ENCODE results near the gene C5orf24. TPM values are rescaled to one million over a fixed set of nuclear protein-coding genes. Genes with fewer than 3 reads are reported as not detected.

Gene C5orf24
- total and polyA plus RNA-seq, 10 of the 15 experiments (the other 5 are each of a cell fraction or from before 2014, with no cell fraction given): 5.4 to 26.8 (median 15.6) TPM

DNA sequence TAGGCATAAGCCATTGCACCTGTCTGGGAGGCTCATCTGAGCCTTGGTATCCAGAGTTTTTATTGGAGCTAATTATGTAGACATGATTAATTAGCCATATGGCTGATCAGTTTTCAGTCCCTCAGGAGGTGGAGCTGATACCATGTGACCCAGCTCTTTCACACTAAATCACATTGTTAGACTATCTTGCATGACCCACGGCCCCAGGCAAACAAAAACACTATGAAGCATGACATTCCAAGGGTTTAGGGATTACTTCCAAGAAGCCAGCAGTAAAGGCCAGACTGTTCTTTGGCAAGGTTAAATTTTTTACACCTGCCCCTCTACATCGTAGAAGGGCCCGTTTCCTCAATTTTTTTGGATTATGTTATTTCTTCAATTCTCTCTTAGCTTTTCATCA, 5.0 kb upstream of the C5orf24 start:
- no peak for DNase-seq (ENCODE audit: low read depth, low spot score)
- in situ Hi-C loops (cut with MboI): no loop called here
- intact Hi-C loops (cut with micrococcal nuclease; ENCODE audit: unreplicated experiment): no loop called here
- Histone ChIP-seq H3K9ac (ENCODE audit: control insufficient read depth, insufficient read depth, low read length) (no peak overlapping the region), H2AFZ (ENCODE audit: control insufficient read depth, low read depth, low read length) (no peak overlapping the region), H3K79me2 (ENCODE audit: control insufficient read depth, insufficient read depth, low read length) (peaks cover under 1% of the 10 kb centered on the region; the same call in 1 of the 2 replicates), H3K9me3 (replicated peaks; ENCODE audit: control insufficient read depth, insufficient read depth, low read length) (no peaks in the 10 kb centered on the region), H3K4me3 (no peak overlapping the region), H4K20me1 (ENCODE audit: control insufficient read depth, insufficient read depth) (no peaks in the 10 kb centered on the region), H3K36me3 (ENCODE audit: control insufficient read depth in 2 of 2, insufficient read depth in 2 of 2, low read length in 1 of 2) (peaks cover 0 to 3% of the 10 kb centered on the region in 2 experiments; a peak in 3 of 4 replicates), H3K27me3 (replicated peaks in 1 of 2; ENCODE audit: control insufficient read depth in 2 of 2, insufficient read depth in 2 of 2, low read length in 1 of 2) (no peaks in the 10 kb centered on the region), H3K27ac (ENCODE audit: control insufficient read depth, insufficient read depth) (no peak overlapping the region), H3K4me2 (ENCODE audit: control insufficient read depth, insufficient read depth) (no peak overlapping the region), H3K4me1 (ENCODE audit: control insufficient read depth, insufficient read depth, low read length) (peaks cover 7% of the 10 kb centered on the region)
- no peak for FAIRE-seq
- no TSS peak for BruUV-seq (replicated peaks)
- ChIA-PET RAD21 (ENCODE audit: unreplicated experiment) (no interaction called here), CTCF (no interaction called here), POLR2A (interaction anchor here (1.0 kb wide), 2 partner anchors 14 to 101 kb away, joined by 3 read pairs; no protein-coding TSS in a partner anchor), SMC1A (ENCODE audit: uncharacterized antibody, unreplicated experiment) (no interaction called here)
- ATAC-seq: no peak
- 93% methylated on average over 3 of the region's 3 CpGs for WGBS (ENCODE audit: insufficient coverage, insufficient replicate concordance, low lambda C conversion rate, missing lambda C conversion rate)
- no peak for TF ChIP-seq SUZ12 (IDR thresholded peaks at IDR 0.05; ENCODE audit: unreplicated experiment)

DNA sequence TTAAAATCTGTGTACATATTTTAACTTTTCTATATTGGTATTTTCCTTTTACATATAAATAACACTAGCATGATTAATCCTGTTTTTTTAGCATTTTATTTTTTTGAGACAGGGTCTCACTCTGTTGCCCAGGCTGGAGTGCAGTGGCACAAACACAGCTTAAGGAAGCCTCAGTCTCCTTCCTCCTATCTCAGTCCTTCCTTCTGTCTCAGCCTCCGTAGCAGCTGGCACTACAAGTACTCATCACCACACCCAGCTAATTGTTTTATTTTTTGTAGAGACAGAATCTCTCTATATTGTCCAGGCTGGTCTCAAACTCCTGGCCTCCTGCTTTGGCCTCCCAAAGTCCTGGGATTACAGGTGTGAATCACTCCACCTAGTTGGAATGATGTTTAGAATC, 1.5 kb upstream of the C5orf24 start:
- in situ Hi-C loops (cut with MboI): no loop called here

More for the DNA sequence above, 1.5 kb upstream of the C5orf24 start:
- Histone ChIP-seq H3K4me3 (no peak overlapping the region), H3K27me3 (replicated peaks in 1 of 2; ENCODE audit: control insufficient read depth in 2 of 2, insufficient read depth in 2 of 2, low read length in 1 of 2) (no peaks in the 10 kb centered on the region), H3K9ac (ENCODE audit: control insufficient read depth, insufficient read depth, low read length) (no peak overlapping the region), H4K20me1 (ENCODE audit: control insufficient read depth, insufficient read depth) (no peaks in the 10 kb centered on the region), H3K4me1 (ENCODE audit: control insufficient read depth, insufficient read depth, low read length) (peaks cover 10% of the 10 kb centered on the region), H3K79me2 (ENCODE audit: control insufficient read depth, insufficient read depth, low read length) (peaks cover 28% of the 10 kb centered on the region), H3K9me3 (replicated peaks; ENCODE audit: control insufficient read depth, insufficient read depth, low read length) (no peaks in the 10 kb centered on the region), H3K36me3 (ENCODE audit: control insufficient read depth in 2 of 2, insufficient read depth in 2 of 2, low read length in 1 of 2) (peaks cover 0 to 5% of the 10 kb centered on the region in 2 experiments; a peak in 3 of 4 replicates), H2AFZ (ENCODE audit: control insufficient read depth, low read depth, low read length) (no peak overlapping the region), H3K27ac (ENCODE audit: control insufficient read depth, insufficient read depth) (no peak overlapping the region), H3K4me2 (ENCODE audit: control insufficient read depth, insufficient read depth) (no peak overlapping the region)
- ChIA-PET RAD21 (ENCODE audit: unreplicated experiment) (no interaction called here), SMC1A (ENCODE audit: uncharacterized antibody, unreplicated experiment) (interaction anchor here (2.2 kb wide), 1 partner anchor 60 kb away, joined by 8 read pairs; the partner anchor contains the start of gene PCBD2), CTCF (interaction anchor here (0.8 to 1.7 kb wide), 2 partner anchors 60 to 87 kb away, joined by 3 to 5 read pairs; partner anchors contain the start of gene PCBD2), POLR2A (interaction anchor here (0.5 to 1.9 kb wide), 5 partner anchors 9 to 61 kb away, joined by 3 to 9 read pairs (median 6); partner anchors contain the start of genes PCBD2 and TXNDC15)
- no peak for DNase-seq (ENCODE audit: low read depth, low spot score)
- BruUV-seq (replicated peaks): no TSS peak
- 92% methylated on average over 1 of the region's 1 CpG for WGBS (ENCODE audit: insufficient coverage, insufficient replicate concordance, low lambda C conversion rate, missing lambda C conversion rate)
- intact Hi-C loops (cut with micrococcal nuclease; ENCODE audit: unreplicated experiment): no loop called here
- ATAC-seq: no peak
- FAIRE-seq: no peak
- no peak for TF ChIP-seq ZNF274 (IDR thresholded peaks at IDR 0.05; ENCODE audit: insufficient read depth, insufficient read length)
- no peak for TF ChIP-seq BRCA1 (IDR thresholded peaks at IDR 0.05; ENCODE audit: low read depth, low read length)
- TF ChIP-seq, protein P1, sequence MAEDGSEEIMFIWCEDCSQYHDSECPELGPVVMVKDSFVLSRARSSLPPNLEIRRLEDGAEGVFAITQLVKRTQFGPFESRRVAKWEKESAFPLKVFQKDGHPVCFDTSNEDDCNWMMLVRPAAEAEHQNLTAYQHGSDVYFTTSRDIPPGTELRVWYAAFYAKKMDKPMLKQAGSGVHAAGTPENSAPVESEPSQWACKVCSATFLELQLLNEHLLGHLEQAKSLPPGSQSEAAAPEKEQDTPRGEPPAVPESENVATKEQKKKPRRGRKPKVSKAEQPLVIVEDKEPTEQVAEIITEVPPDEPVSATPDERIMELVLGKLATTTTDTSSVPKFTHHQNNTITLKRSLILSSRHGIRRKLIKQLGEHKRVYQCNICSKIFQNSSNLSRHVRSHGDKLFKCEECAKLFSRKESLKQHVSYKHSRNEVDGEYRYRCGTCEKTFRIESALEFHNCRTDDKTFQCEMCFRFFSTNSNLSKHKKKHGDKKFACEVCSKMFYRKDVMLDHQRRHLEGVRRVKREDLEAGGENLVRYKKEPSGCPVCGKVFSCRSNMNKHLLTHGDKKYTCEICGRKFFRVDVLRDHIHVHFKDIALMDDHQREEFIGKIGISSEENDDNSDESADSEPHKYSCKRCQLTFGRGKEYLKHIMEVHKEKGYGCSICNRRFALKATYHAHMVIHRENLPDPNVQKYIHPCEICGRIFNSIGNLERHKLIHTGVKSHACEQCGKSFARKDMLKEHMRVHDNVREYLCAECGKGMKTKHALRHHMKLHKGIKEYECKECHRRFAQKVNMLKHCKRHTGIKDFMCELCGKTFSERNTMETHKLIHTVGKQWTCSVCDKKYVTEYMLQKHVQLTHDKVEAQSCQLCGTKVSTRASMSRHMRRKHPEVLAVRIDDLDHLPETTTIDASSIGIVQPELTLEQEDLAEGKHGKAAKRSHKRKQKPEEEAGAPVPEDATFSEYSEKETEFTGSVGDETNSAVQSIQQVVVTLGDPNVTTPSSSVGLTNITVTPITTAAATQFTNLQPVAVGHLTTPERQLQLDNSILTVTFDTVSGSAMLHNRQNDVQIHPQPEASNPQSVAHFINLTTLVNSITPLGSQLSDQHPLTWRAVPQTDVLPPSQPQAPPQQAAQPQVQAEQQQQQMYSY (CRISPR knock-in tag; IDR thresholded peaks at IDR 0.05): no peak
- no peak for TF ChIP-seq CHD1 (IDR thresholded peaks at IDR 0.05; ENCODE audit: low read depth, low read length)

Data from GM12878 (cell line).